AG09309 (cell line): ENCODE measurements around the gene GADD45B.
"Not testable (repeated sequence)": the region's sequence is repeated elsewhere in the genome, so short reads cannot be mapped to it uniquely, and the experiment has no call there.

ENCODE experiments used
- DNase-seq: peaks from one replicate; pipeline ENCODE4 v3.0.0-alpha.2; 2010; ENCODE audit warnings: low read depth
- H3K4me3 ChIP-seq: 2 replicates; pipeline ENCODE4 v1.5.1; 2011; ENCODE audit warnings: mild to moderate bottlenecking, low read depth, low read length, moderate library complexity; ENCODE audit not compliant: control insufficient read depth
- TF ChIP-seq, protein P1 (sequence below): IDR thresholded peaks from 2 replicates; pipeline ENCODE4 v1.5.1; 2011; ENCODE audit warnings: mild to moderate bottlenecking, low read depth, low read length, inconsistent platforms; ENCODE audit not compliant: insufficient read depth, control insufficient read depth; ENCODE audit errors: missing control alignments

The GADD45B gene

DNA sequence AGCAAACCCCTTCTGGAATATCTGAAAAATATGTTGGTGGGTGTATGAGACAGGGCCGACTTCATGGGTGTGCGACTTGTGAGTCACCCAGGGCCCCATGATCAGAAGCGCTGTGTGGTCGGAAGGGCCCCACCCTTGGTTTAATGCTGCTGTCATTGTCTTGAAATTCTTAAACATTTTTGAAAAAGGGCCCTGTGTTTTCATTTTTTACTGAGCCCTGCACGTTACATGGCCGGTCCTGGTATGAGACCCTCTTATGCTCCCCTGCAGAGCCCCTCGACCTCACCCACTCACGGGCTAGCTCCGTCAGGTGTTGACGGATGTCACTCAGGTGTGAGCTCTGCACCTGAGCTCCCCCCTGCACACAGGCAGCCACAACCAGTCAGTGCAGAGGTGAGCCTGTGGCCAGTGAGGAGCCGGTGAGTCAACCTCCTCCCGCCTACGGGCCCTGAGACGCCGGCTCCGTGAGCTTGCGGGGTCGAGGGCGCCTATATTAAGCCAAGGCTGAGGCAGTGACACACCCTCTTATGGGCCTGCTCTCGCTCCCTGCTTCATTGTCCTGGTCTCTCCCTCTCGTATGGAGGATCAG lies 27.7 kb downstream of the GADD45B start:
- no peak overlapping the region for H3K4me3 ChIP-seq
- no peak for DNase-seq

GRCh38 chr19:2506656-2507055 lies 30.7 kb downstream of the GADD45B start:
- not testable (repeated sequence) for DNase-seq, H3K4me3 ChIP-seq

More for the DNA sequence above, 27.7 kb downstream of the GADD45B start:
- TF ChIP-seq, protein P1, sequence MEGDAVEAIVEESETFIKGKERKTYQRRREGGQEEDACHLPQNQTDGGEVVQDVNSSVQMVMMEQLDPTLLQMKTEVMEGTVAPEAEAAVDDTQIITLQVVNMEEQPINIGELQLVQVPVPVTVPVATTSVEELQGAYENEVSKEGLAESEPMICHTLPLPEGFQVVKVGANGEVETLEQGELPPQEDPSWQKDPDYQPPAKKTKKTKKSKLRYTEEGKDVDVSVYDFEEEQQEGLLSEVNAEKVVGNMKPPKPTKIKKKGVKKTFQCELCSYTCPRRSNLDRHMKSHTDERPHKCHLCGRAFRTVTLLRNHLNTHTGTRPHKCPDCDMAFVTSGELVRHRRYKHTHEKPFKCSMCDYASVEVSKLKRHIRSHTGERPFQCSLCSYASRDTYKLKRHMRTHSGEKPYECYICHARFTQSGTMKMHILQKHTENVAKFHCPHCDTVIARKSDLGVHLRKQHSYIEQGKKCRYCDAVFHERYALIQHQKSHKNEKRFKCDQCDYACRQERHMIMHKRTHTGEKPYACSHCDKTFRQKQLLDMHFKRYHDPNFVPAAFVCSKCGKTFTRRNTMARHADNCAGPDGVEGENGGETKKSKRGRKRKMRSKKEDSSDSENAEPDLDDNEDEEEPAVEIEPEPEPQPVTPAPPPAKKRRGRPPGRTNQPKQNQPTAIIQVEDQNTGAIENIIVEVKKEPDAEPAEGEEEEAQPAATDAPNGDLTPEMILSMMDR: no peak

DNA sequence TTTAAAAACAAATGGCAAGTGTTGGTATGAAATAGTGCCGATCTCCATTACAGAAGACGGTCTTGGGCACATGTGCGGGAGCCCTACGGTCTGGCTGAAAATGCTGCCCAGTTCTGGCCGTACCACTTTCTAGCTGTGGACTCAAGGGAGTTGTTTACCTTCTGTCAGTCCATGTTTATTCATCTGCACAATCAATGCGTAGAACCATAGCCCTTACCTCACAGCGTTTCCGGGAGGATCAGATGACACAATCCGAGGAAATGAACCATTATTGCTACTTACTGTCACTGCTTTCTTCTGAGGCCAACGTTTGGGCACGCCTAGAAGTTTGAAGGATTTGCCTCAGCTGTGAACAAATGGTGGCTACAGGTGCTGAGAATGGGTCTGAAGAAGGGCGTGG lies 31.2 kb downstream of the GADD45B start:
- TF ChIP-seq, protein P1: no peak
- H3K4me3 ChIP-seq: no peak overlapping the region
- no peak for DNase-seq

GRCh38 chr19:2509096-2509495 lies 33.2 kb downstream of the GADD45B start:
- DNase-seq: no peak
- H3K4me3 ChIP-seq: no peak overlapping the region
- TF ChIP-seq, protein P1: no peak

DNA sequence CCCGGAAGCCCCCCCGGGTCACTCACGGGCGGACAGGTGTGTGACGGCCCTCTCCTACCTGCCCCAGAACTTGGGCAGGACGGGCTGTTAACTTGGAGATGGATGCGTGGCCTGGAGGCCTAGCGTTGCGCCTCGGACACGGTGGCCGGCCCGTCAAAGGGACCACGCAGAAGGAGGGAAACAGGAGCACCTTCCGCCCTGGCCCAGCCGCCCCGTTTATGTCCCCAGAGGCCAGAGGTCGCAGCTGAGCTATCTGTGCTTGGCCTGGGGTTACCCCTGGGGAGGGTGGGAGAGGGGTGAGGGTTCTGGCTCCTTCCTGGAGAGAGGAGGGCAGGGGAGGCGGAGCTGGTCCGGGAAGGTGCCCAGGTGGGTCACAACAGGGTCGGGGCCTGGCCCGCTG lies 35.6 kb downstream of the GADD45B start:
- DNase-seq: no peak
- TF ChIP-seq, protein P1: no peak
- no peak overlapping the region for H3K4me3 ChIP-seq

DNA sequence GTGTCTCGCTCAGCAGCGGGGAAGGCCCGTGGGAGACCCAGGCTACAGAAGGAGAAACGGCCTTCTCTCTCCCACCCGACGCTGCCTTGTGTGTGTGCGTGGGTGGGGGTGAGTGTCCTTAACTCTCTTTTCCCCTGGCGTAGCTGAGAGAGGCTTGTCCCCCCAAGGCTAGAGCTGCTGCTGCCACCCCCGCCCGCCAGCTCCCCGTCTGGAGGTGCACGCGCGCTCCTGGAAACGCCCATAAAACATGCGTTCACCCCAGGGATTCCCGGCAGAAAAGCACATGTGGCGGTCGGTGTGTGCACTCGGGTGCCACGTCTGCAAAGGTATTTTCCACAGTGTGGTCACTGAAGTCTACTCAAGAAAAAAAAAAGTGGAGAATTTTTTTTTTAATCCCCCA lies 36.1 kb downstream of the GADD45B start:
- no peak for DNase-seq
- no peak overlapping the region for H3K4me3 ChIP-seq
- TF ChIP-seq, protein P1: no peak

DNA sequence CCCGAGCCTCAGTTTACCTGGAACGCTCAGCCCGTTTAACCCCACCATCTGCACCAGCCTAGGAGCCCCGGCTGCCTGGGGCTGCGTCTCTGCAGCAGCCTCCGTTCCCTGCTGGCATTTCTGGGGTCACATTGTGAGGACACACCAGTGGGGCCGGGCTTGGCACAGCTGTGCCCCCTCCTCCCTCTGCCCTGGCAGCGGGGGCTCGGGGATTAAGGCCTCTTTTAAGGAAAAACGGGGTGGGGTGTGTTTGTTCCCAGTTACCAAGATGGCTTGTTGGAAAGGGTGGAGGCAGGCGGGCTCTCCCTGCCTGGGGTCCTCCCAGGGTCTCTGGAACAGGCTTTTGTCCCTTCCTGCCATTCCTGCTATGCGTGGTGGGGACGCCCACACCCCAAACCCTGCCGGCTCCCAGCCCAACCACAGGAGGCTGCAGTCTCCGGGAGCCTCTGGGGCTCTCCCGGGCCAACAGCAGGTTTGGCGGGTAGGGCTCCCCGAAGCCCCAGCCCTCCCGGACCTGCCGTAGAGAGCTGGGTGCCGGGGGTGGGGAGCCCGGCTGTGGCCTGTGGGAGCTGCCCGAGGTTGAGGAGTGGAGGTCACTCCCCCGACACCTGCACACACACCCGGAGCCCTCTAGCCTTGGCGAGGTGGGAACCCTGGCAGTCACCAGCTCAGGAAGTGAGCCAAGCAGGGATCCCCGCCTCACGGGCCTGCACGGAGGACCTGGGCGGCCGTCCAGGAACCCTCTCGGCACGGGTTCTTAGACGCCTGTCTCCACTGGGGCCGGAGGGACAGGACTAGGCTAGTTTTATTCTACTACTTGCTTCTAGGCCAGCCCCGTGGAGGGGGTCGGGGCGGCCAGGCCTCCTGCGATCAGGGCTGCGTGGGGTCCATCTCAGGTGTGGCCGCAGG lies 36.9 kb downstream of the GADD45B start:
- TF ChIP-seq, protein P1: no peak
- H3K4me3 ChIP-seq: no peak overlapping the region

More for the DNA sequence above, 36.9 kb downstream of the GADD45B start:
- DNase-seq: no peak
